Fibroblast of lung (primary cell): Measurements from ENCODE around the gene NFATC2.

ENCODE experiments used
- CTCF ChIP-seq, 2 donors: IDR thresholded peaks in 1 of 2; conservative IDR thresholded peaks in 1 of 2; 1 replicate in 1 of 2; 2 replicates in 1 of 2; pipeline ENCODE4 v1.5.1; 2011 to 2012; ENCODE audit warnings: low read length in 2 of 2, control low read depth in 1 of 2, inconsistent platforms in 1 of 2, low read depth in 1 of 2, mild to moderate bottlenecking in 1 of 2
- EZH2 ChIP-seq: IDR thresholded peaks from 2 replicates; pipeline ENCODE4 v1.5.1; 2012; ENCODE audit warnings: low read length, control low read depth, mild to moderate bottlenecking; ENCODE audit errors: missing control alignments

GRCh38 chr20:51488331-51488730 lies 54.2 kb downstream of the NFATC2 start:
- TF ChIP-seq CTCF (conservative IDR thresholded peaks at IDR 0.05 in 1 of 2, IDR thresholded peaks at IDR 0.05 in 1 of 2; ENCODE audit: low read depth in 1 of 2, low read length in 2 of 2) (no peak), EZH2 (no peak)
